ENCODE data around the gene TREH.

- TF ChIP-seq CTCF (IDR thresholded peaks at IDR 0.05; ENCODE audit: low read depth, low read length) (no peak), POLR2A (IDR thresholded peaks at IDR 0.05; ENCODE audit: extremely low read depth, insufficient read length) (no peak), MYC (IDR thresholded peaks at IDR 0.05; ENCODE audit: low read depth, low read length) (no peak)
Measured at GRCh38 chr11:118682372-118682771, 2.9 kb upstream of the TREH start.

Data from NB4 (cell line).